ENCODE results near the gene RASA2.

Gene RASA2

GRCh38 chr3:141648055-141648910 lies 161.5 kb downstream of the RASA2 start:
- FAIRE-seq: no peak

- no peak for FAIRE-seq
Measured at GRCh38 chr3:141649871-141650270, 163.0 kb downstream of the RASA2 start.

GRCh38 chr3:141650783-141651182 lies 164.0 kb downstream of the RASA2 start:
- FAIRE-seq: no peak

GRCh38 chr3:141651409-141651808 lies 164.6 kb downstream of the RASA2 start:
- no peak for FAIRE-seq

- no peak for FAIRE-seq
Measured at GRCh38 chr3:141652349-141652748, 165.5 kb downstream of the RASA2 start.

GRCh38 chr3:141653847-141654246 lies 167.0 kb downstream of the RASA2 start:
- no peak for FAIRE-seq

- no peak for FAIRE-seq
Measured at GRCh38 chr3:141655801-141656200, 169.0 kb downstream of the RASA2 start.

- no peak for FAIRE-seq
Measured at GRCh38 chr3:141656771-141657170, 169.9 kb downstream of the RASA2 start.

- FAIRE-seq: no peak
Measured at GRCh38 chr3:141657516-141657915, 170.7 kb downstream of the RASA2 start.

- no peak for FAIRE-seq
Measured at GRCh38 chr3:141659821-141660613, 173.2 kb downstream of the RASA2 start.

- FAIRE-seq: no peak
Measured at GRCh38 chr3:141660614-141660947, 173.8 kb downstream of the RASA2 start.

GRCh38 chr3:141661229-141662196 lies 174.7 kb downstream of the RASA2 start:
- no peak for FAIRE-seq

- FAIRE-seq: no peak
Measured at GRCh38 chr3:141663993-141664392, 177.2 kb downstream of the RASA2 start.

Measured in TTC549 (cell line).